ENCODE results near the gene ARL13A. TPM values are rescaled to one million over a fixed set of nuclear protein-coding genes. Genes with fewer than 3 reads are reported as not detected.
A peak's percentile ranks its signal among the peaks of the same experiment; 100 is the strongest.

ARL13A gene
- polyA plus RNA-seq, 4 donors: 0.13 TPM; not detected in 3

DNA sequence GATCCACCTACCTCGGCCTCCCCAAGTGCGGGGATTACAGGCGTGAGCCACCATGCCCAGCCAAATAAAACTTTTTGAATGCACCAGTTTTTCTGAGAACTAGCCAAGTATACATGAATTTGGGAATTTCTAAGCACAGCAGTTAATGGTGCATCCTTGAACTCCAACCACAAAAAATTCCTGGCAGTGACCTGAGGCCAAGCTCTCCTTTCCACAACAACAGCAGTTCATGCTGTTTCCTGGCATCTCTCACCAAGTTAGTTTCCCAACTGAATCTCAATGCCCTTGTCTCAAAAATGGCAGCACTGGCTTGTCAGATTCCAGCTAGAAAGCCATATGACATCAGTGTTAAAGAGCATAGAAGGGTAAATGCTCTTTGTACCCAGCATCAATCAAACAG, 24.9 kb upstream of the ARL13A start:
- no peak overlapping the region for H3K4me3 ChIP-seq (ENCODE audit: low read depth in 1 of 3, low read length in 3 of 3)
- H3K36me3 ChIP-seq (ENCODE audit: control insufficient read depth in 3 of 3, insufficient read depth in 2 of 3, low read depth in 1 of 3, low read length in 3 of 3): no peaks in the 10 kb centered on the region
- H3K27ac ChIP-seq (ENCODE audit: low read depth in 1 of 3, low read length in 2 of 3): no peak overlapping the region
- FAIRE-seq (no peak), DNase-seq (no peak)
- H3K4me1 ChIP-seq (ENCODE audit: control insufficient read depth in 3 of 3, insufficient read depth in 2 of 3, low read depth in 1 of 3, low read length in 2 of 3): no peaks in the 10 kb centered on the region
- H3K27me3 ChIP-seq (ENCODE audit: control insufficient read depth in 3 of 3, insufficient read depth in 3 of 3, low read length in 3 of 3): no peaks in the 10 kb centered on the region
- H3K9me3 ChIP-seq (ENCODE audit: control insufficient read depth in 2 of 2, insufficient read depth in 1 of 2, low read depth in 1 of 2, low read length in 1 of 2): no peaks in the 10 kb centered on the region
- 87 to 93% (median 87%) methylated on average over 3 of the region's 3 CpGs for WGBS, 3 donors

DNA sequence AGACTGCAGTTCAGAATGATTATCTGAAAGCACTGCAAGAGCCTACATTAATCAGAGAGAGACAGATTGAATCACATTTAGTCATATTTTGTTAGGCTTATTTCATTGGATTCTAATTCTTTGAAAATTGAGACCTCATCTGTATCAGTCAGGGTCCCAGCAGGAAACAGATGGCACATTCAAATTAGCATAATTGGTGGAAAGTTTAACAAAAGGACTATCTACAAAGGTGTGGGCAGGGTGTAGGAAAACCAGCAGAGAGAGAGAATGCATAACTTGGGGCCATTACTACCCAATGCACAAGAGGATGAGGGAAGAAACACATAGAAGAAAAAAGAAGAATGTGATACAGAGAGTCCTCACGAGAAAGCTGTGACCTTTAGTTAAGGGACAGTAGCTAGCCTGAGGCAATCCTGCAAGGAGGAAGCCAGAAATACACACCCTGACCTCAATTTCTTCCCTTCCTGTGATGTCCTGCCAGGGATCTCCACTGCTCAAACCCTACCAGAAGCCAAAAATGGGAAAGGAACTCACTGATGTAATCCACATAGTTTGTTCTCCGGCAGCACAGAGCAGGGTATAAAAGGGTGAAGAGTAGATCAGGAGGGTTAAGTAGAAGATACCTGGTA, 23.1 kb upstream of the ARL13A start:
- no peaks in the 10 kb centered on the region for H3K27me3 ChIP-seq (ENCODE audit: control insufficient read depth in 3 of 3, insufficient read depth in 3 of 3, low read length in 3 of 3)
- 74 to 79% (median 75%) methylated on average over 2 of the region's 2 CpGs for WGBS, 3 donors
- FAIRE-seq: no peak
- no peak overlapping the region for H3K4me3 ChIP-seq (ENCODE audit: low read depth in 1 of 3, low read length in 3 of 3)
- H3K9me3 ChIP-seq (ENCODE audit: control insufficient read depth in 2 of 2, insufficient read depth in 1 of 2, low read depth in 1 of 2, low read length in 1 of 2): no peaks in the 10 kb centered on the region
- no peak for DNase-seq
- H3K36me3 ChIP-seq (ENCODE audit: control insufficient read depth in 3 of 3, insufficient read depth in 2 of 3, low read depth in 1 of 3, low read length in 3 of 3): no peaks in the 10 kb centered on the region
- H3K4me1 ChIP-seq (ENCODE audit: control insufficient read depth in 3 of 3, insufficient read depth in 2 of 3, low read depth in 1 of 3, low read length in 2 of 3): no peaks in the 10 kb centered on the region
- no peak overlapping the region for H3K27ac ChIP-seq (ENCODE audit: low read depth in 1 of 3, low read length in 2 of 3)

DNA sequence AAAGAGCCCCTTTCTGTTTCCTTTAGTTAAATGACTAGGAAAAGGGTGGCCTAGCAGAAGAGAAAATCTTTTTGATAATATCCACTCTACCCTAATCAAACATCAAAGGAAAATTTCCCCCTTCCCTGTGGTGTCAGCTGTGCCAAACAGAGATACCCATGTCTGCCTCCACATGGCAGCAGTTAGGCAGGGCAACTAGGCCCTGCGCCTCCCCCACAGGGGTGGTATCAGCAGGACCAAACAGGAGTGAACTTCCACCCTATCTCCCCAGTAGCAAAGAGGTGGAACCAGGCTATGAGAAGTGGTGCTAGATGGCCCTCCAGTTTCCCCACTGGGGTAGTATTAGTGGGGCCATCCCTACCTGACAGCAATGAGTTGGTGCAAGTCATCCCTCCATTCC, 21.0 kb upstream of the ARL13A start:
- Histone ChIP-seq H3K4me3 (ENCODE audit: low read depth in 1 of 3, low read length in 3 of 3) (no peak overlapping the region), H3K36me3 (ENCODE audit: control insufficient read depth in 3 of 3, insufficient read depth in 2 of 3, low read depth in 1 of 3, low read length in 3 of 3) (no peaks in the 10 kb centered on the region), H3K4me1 (ENCODE audit: control insufficient read depth in 3 of 3, insufficient read depth in 2 of 3, low read depth in 1 of 3, low read length in 2 of 3) (no peaks in the 10 kb centered on the region), H3K9me3 (ENCODE audit: control insufficient read depth in 2 of 2, insufficient read depth in 1 of 2, low read depth in 1 of 2, low read length in 1 of 2) (no peaks in the 10 kb centered on the region), H3K27ac (ENCODE audit: low read depth in 1 of 3, low read length in 2 of 3) (no peak overlapping the region), H3K27me3 (ENCODE audit: control insufficient read depth in 3 of 3, insufficient read depth in 3 of 3, low read length in 3 of 3) (no peaks in the 10 kb centered on the region)
- no peak for DNase-seq
- FAIRE-seq: no peak
- 87 to 100% (median 96%) methylated on average over 1 of the region's 1 CpG for WGBS, 3 donors

DNA sequence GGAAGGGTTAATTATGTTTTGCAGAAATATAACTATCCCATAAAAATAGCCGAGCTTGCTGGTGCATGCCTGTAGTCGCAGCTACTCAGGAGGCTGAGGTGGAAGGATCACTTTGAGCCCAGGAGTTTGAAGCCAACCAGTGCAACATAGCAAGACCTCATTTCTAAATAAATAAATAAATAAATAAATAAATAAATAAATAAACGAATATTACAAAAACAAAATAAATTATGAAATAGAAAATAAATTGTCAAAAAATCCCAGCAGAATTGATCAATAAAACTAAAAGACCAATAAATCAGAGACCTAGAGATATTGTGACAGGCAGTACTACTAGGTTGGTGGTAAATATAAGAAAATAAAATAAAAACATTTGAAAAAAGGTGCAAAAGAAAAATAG, 6.7 kb upstream of the ARL13A start:
- WGBS, 3 donors: 83 to 89% (median 83%) methylated on average over 3 of the region's 3 CpGs
- no peak for FAIRE-seq

DNA sequence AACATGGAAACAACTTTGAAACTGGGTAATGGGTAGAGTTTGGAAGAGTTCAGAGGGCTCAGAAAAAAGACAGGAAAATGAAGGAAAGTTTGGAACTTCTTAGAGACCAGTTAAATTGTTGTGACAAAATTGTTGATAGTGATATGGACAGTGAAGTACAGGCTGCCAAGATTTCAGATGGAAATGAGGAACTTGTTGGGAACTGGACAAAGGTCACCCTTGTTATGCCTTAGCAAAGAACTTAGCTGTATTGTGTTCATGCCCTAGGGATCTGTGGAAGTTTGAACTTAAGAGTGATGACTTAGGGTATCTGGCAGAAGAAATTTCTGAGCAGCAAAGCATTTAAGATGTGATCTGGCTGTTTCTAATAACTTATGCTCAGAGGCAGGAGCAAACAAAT, 5.1 kb upstream of the ARL13A start:
- H3K27ac ChIP-seq (ENCODE audit: low read depth in 1 of 3, low read length in 2 of 3): no peak overlapping the region
- no peak overlapping the region for H3K4me3 ChIP-seq (ENCODE audit: low read depth in 1 of 3, low read length in 3 of 3)
- no peaks in the 10 kb centered on the region for H3K36me3 ChIP-seq (ENCODE audit: control insufficient read depth in 3 of 3, insufficient read depth in 2 of 3, low read depth in 1 of 3, low read length in 3 of 3)
- no peaks in the 10 kb centered on the region for H3K9me3 ChIP-seq (ENCODE audit: control insufficient read depth in 2 of 2, insufficient read depth in 1 of 2, low read depth in 1 of 2, low read length in 1 of 2)
- no peaks in the 10 kb centered on the region for H3K27me3 ChIP-seq (ENCODE audit: control insufficient read depth in 3 of 3, insufficient read depth in 3 of 3, low read length in 3 of 3)
- DNase-seq (peak in 1 of 2 donors; percentile 12), FAIRE-seq (no peak)
- H3K4me1 ChIP-seq (ENCODE audit: control insufficient read depth in 3 of 3, insufficient read depth in 2 of 3, low read depth in 1 of 3, low read length in 2 of 3): no peaks in the 10 kb centered on the region

More for the DNA sequence above, 6.7 kb upstream of the ARL13A start:
- Histone ChIP-seq H3K27me3 (ENCODE audit: control insufficient read depth in 3 of 3, insufficient read depth in 3 of 3, low read length in 3 of 3) (no peaks in the 10 kb centered on the region), H3K9me3 (ENCODE audit: control insufficient read depth in 2 of 2, insufficient read depth in 1 of 2, low read depth in 1 of 2, low read length in 1 of 2) (no peaks in the 10 kb centered on the region), H3K4me3 (ENCODE audit: low read depth in 1 of 3, low read length in 3 of 3) (no peak overlapping the region), H3K36me3 (ENCODE audit: control insufficient read depth in 3 of 3, insufficient read depth in 2 of 3, low read depth in 1 of 3, low read length in 3 of 3) (no peaks in the 10 kb centered on the region), H3K4me1 (ENCODE audit: control insufficient read depth in 3 of 3, insufficient read depth in 2 of 3, low read depth in 1 of 3, low read length in 2 of 3) (no peaks in the 10 kb centered on the region), H3K27ac (ENCODE audit: low read depth in 1 of 3, low read length in 2 of 3) (no peak overlapping the region)
- no peak for DNase-seq

DNA sequence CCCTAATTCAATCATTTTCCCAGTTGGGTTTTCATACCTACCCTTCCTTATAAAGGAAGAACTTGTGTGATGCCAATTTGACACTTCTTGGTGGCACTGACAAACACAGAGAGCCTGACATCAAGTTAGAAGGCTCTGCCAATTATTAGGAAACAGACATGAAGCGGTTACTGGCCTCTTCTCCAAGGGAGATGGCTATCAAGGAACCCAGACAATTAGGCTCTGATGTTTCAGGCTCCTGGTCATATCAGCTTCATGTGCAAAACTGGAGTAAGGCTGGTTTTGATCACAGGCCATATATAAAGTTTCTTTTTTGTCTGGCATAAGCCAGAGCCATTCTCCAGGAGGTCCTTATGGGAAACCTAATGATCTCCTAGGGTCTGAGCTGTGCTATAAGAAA, 428 bp downstream of the ARL13A start:
- no peaks in the 10 kb centered on the region for H3K27me3 ChIP-seq (ENCODE audit: control insufficient read depth in 3 of 3, insufficient read depth in 3 of 3, low read length in 3 of 3)
- no peaks in the 10 kb centered on the region for H3K36me3 ChIP-seq (ENCODE audit: control insufficient read depth in 3 of 3, insufficient read depth in 2 of 3, low read depth in 1 of 3, low read length in 3 of 3)
- no peak overlapping the region for H3K4me3 ChIP-seq (ENCODE audit: low read depth in 1 of 3, low read length in 3 of 3)
- no peak for FAIRE-seq
- 73 to 94% (median 87%) methylated on average over 1 of the region's 1 CpG for WGBS, 3 donors
- no peak for DNase-seq
- H3K27ac ChIP-seq (ENCODE audit: low read depth in 1 of 3, low read length in 2 of 3): no peak overlapping the region
- H3K4me1 ChIP-seq (ENCODE audit: control insufficient read depth in 3 of 3, insufficient read depth in 2 of 3, low read depth in 1 of 3, low read length in 2 of 3): no peaks in the 10 kb centered on the region
- no peaks in the 10 kb centered on the region for H3K9me3 ChIP-seq (ENCODE audit: control insufficient read depth in 2 of 2, insufficient read depth in 1 of 2, low read depth in 1 of 2, low read length in 1 of 2)

DNA sequence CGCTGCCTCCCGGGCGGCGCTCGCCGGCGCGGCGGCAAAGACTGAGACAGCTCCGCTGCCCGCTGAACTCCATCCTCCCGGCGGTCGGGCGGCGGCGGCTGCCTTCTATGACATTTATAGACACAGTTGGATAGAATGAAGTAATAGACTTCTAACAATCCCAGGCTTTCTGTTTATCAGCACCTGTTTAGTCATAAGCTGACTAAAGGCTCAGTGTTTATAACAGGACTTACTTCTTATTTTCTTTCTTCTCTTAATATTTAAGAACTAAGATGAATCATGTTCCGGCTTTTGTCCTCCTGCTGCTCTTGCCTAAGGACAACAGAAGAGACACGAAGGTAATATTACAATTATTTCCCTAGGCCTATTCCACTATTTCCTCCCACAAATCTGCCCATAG, 3.9 kb downstream of the ARL13A start:
- Histone ChIP-seq H3K4me1 (ENCODE audit: control insufficient read depth in 3 of 3, insufficient read depth in 2 of 3, low read depth in 1 of 3, low read length in 2 of 3) (no peaks in the 10 kb centered on the region), H3K9me3 (ENCODE audit: control insufficient read depth in 2 of 2, insufficient read depth in 1 of 2, low read depth in 1 of 2, low read length in 1 of 2) (no peaks in the 10 kb centered on the region), H3K36me3 (ENCODE audit: control insufficient read depth in 3 of 3, insufficient read depth in 2 of 3, low read depth in 1 of 3, low read length in 3 of 3) (no peaks in the 10 kb centered on the region), H3K27me3 (ENCODE audit: control insufficient read depth in 3 of 3, insufficient read depth in 3 of 3, low read length in 3 of 3) (no peaks in the 10 kb centered on the region), H3K27ac (ENCODE audit: low read depth in 1 of 3, low read length in 2 of 3) (no peak overlapping the region), H3K4me3 (ENCODE audit: low read depth in 1 of 3, low read length in 3 of 3) (no peak overlapping the region)
- no peak for FAIRE-seq
- WGBS, 3 donors: 95 to 99% (median 98%) methylated on average over 9 to 10 of the region's 19 CpGs
- DNase-seq: no peak

DNA sequence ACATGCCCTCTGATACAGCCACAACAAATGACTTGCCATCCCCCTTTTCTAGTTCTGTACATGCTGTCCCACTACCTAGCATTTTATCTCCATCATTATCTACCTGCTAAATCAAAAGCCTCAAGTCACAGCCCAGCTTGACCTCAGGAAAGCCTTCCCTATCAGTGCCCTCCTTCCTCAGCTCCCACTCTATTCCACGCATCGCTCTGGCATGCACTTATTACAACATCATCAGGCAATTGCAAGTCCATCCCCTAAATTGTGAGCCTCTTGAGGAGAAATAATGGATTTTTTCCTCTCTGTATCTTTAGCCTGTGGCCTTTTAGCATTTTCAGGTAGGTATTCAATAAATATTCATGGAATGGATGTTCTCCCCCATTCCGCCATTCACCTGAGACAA, 5.7 kb downstream of the ARL13A start:
- no peaks in the 10 kb centered on the region for H3K4me1 ChIP-seq (ENCODE audit: control insufficient read depth in 3 of 3, insufficient read depth in 2 of 3, low read depth in 1 of 3, low read length in 2 of 3)
- FAIRE-seq: no peak
- no peak overlapping the region for H3K27ac ChIP-seq (ENCODE audit: low read depth in 1 of 3, low read length in 2 of 3)
- no peaks in the 10 kb centered on the region for H3K36me3 ChIP-seq (ENCODE audit: control insufficient read depth in 3 of 3, insufficient read depth in 2 of 3, low read depth in 1 of 3, low read length in 3 of 3)
- 95 to 97% (median 96%) methylated on average over 3 of the region's 3 CpGs for WGBS, 3 donors
- no peak overlapping the region for H3K4me3 ChIP-seq (ENCODE audit: low read depth in 1 of 3, low read length in 3 of 3)
- no peaks in the 10 kb centered on the region for H3K9me3 ChIP-seq (ENCODE audit: control insufficient read depth in 2 of 2, insufficient read depth in 1 of 2, low read depth in 1 of 2, low read length in 1 of 2)
- DNase-seq: no peak
- no peaks in the 10 kb centered on the region for H3K27me3 ChIP-seq (ENCODE audit: control insufficient read depth in 3 of 3, insufficient read depth in 3 of 3, low read length in 3 of 3)

DNA sequence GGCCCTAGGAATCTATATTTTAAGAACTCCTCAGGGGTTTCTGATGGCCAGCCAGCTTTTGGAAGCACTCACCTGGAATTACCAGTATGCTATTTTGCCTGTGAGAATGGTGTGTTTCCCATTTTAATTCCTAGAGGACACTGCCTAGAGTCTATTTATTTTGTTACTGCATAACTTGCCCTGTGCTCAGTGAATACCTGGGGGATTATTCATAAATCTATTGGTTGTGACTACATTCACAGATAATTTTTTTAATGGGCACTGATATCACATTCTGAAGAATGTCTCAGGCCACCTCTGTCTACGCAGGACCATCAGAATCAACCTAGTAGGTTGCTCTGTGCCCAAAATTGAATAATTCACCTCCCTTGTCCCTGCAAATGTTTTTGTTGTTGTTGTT, 6.7 kb downstream of the ARL13A start:
- H3K9me3 ChIP-seq (ENCODE audit: control insufficient read depth in 2 of 2, insufficient read depth in 1 of 2, low read depth in 1 of 2, low read length in 1 of 2): no peaks in the 10 kb centered on the region
- peaks cover 0 to 4% (median 0%) of the 10 kb centered on the region in 3 donors for H3K36me3 ChIP-seq (ENCODE audit: control insufficient read depth in 3 of 3, insufficient read depth in 2 of 3, low read depth in 1 of 3, low read length in 3 of 3)
- H3K4me3 ChIP-seq (ENCODE audit: low read depth in 1 of 3, low read length in 3 of 3): no peak overlapping the region
- 93 to 97% (median 96%) methylated on average over 1 of the region's 1 CpG for WGBS, 3 donors
- FAIRE-seq (no peak), DNase-seq (no peak)
- no peaks in the 10 kb centered on the region for H3K4me1 ChIP-seq (ENCODE audit: control insufficient read depth in 3 of 3, insufficient read depth in 2 of 3, low read depth in 1 of 3, low read length in 2 of 3)
- H3K27ac ChIP-seq (ENCODE audit: low read depth in 1 of 3, low read length in 2 of 3): no peak overlapping the region
- no peaks in the 10 kb centered on the region for H3K27me3 ChIP-seq (ENCODE audit: control insufficient read depth in 3 of 3, insufficient read depth in 3 of 3, low read length in 3 of 3)

Data from small intestine (tissue), 7 donors.